Ishikawa (cell line): ENCODE results near the gene USP12.

Source experiments
- EP300 ChIP-seq: IDR thresholded peaks from 2 replicates; pipeline ENCODE4 v1.6.1; 2012; ENCODE audit warnings: borderline replicate concordance
- RAD21 ChIP-seq: IDR thresholded peaks from 2 replicates; pipeline ENCODE4 v1.6.1; 2012; ENCODE audit warnings: low read depth
- TCF12 ChIP-seq: IDR thresholded peaks from 2 replicates; pipeline ENCODE4 v1.6.1; 2012; ENCODE audit warnings: low read depth
- TF ChIP-seq, protein P1 (sequence below): IDR thresholded peaks from 2 replicates; pipeline ENCODE4 v1.6.1; 2012
- TF ChIP-seq, protein P2 (sequence below): IDR thresholded peaks from 2 replicates; pipeline ENCODE4 v1.6.1; 2012; ENCODE audit warnings: low read depth, mild to moderate bottlenecking

DNA sequence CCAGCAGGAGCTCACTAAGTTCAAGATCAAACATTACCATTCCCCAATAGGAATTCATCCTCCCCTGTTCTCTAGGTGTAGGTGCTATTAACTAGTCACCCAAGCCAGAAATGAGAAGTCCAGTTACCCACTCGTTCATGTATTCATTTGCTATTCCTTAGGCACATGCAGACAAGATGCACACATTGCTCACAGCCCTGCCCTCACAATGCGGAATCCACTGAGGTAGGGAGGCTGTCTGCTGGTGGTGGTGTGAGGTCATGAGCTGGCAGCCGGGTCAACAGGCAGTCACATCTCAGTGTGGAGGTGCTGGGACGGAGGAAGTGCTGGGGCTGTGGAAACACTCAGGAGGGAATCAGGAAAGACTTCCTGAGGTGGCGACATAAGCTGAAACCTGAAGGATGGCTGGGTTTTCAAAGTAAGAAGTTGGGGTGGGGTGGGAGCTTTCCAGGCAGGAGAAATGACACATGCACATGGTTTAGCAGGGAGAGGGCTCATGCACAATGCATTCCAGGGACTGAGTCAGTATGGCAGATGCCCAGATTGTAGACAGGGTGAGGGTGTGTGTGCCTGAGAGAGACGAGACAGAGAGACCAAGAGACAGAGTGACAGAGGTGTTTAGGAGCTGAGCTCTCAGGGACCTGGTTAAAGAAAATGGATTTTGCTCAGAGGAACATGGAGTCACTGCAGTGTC is 117.6 kb downstream of the USP12 start:
- TF ChIP-seq, protein P1, sequence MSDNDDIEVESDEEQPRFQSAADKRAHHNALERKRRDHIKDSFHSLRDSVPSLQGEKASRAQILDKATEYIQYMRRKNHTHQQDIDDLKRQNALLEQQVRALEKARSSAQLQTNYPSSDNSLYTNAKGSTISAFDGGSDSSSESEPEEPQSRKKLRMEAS: no peak
- TF ChIP-seq RAD21 (no peak), TCF12 (no peak), EP300 (no peak)
- TF ChIP-seq, protein P2, sequence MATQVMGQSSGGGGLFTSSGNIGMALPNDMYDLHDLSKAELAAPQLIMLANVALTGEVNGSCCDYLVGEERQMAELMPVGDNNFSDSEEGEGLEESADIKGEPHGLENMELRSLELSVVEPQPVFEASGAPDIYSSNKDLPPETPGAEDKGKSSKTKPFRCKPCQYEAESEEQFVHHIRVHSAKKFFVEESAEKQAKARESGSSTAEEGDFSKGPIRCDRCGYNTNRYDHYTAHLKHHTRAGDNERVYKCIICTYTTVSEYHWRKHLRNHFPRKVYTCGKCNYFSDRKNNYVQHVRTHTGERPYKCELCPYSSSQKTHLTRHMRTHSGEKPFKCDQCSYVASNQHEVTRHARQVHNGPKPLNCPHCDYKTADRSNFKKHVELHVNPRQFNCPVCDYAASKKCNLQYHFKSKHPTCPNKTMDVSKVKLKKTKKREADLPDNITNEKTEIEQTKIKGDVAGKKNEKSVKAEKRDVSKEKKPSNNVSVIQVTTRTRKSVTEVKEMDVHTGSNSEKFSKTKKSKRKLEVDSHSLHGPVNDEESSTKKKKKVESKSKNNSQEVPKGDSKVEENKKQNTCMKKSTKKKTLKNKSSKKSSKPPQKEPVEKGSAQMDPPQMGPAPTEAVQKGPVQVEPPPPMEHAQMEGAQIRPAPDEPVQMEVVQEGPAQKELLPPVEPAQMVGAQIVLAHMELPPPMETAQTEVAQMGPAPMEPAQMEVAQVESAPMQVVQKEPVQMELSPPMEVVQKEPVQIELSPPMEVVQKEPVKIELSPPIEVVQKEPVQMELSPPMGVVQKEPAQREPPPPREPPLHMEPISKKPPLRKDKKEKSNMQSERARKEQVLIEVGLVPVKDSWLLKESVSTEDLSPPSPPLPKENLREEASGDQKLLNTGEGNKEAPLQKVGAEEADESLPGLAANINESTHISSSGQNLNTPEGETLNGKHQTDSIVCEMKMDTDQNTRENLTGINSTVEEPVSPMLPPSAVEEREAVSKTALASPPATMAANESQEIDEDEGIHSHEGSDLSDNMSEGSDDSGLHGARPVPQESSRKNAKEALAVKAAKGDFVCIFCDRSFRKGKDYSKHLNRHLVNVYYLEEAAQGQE: no peak
